HG03558 (cell line): Measurements from ENCODE around the gene ARHGAP8.
"Not testable (repeated sequence)": the region's sequence is repeated elsewhere in the genome, so short reads cannot be mapped to it uniquely, and the experiment has no call there.

ENCODE experiments used
- ATAC-seq: cut with Tn5 transposase; IDR thresholded peaks from one replicate; pipeline ENCODE4 v1.9.1; 2021; ENCODE audit warnings: moderate number of reproducible peaks; ENCODE audit not compliant: unreplicated experiment; ENCODE audit errors: extremely low read depth

ARHGAP8 gene

DNA sequence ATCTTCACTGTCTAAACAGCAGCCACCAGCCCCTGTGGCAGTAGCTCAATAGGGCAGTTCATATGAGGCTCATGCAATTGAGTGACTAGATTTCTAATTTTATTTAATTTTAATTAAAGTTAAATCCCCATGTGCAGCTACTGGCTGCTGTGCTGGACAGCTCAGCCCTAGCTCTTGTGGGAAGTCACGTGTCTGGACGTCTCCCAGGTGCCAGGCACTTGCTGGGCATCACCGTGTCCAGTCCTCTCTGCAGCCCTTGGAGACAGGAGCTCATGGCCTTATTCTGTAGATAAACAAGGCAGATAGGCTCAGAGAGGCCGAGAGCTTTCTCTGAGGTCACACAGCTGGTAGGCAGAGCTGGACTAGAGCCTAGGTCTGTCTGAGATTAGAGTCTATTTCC is 95.0 kb downstream of the ARHGAP8 start:
- ATAC-seq, result no peak

DNA sequence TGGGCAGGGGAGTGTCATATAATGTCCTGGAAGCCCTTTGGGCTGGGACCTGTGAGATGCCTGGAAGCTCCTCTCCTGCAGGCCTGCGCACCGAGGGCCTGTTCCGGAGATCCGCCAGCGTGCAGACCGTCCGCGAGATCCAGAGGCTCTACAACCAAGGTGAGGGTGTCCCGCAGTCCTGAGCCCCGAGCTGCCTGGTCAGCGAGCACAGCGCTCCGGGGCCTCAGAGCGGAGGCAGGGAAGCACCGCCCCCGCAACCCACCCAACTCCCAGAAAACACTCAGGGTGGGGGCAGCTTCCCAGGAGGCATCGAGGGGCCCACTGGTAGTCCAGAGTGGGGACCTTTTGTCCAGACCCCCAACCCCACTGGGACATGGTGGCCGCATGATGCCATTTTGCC is 95.5 kb downstream of the ARHGAP8 start:
- ATAC-seq, result no peak

DNA sequence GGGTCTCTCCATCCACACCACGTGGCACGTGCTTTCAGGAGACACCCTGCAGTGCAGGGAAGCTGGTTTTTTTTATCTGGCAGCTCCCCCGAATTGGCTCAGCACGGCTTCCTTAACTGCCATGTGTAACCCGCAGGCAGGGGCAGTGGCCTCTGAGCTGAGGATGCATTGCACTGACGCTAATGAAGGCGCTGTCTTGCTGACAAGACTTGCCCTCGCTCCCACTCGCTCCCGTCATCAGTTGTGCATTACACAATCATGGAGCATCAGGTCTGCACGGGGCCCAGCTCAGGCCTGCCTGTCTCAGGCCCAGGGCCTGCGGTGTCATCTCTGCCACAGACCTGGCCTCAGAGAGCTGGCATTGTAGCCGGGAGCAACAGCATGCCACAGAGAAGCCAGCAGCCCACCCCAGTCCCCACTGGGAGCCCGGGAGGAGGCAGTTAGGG is 95.9 kb downstream of the ARHGAP8 start:
- ATAC-seq, result no peak

DNA sequence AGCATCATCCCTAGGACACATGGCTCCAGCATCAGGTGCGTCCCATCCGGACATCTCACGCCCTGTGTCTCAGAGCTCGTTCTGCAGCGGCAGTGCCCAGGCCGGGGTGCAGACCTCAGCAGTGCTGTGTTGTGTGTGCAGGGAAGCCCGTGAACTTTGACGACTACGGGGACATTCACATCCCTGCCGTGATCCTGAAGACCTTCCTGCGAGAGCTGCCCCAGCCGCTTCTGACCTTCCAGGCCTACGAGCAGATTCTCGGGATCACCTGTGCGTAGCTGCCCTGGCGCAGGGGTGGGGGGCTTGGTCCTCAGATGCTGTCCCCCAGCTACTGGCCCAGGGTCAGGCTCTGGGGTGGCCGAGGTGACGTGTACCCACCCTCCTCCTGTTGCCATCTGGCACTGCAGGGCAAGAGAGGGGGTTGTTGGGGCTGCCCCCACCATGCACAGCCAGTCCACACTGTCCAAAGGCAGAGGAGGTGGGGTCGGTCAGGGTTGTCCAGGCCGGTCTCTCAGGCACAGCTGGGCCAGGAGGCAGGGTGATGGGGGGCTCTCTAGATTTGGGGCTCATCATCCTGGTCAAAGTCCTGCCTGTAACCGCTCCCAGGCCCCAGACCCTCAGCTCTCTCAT is 96.5 kb downstream of the ARHGAP8 start:
- ATAC-seq, result no peak

DNA sequence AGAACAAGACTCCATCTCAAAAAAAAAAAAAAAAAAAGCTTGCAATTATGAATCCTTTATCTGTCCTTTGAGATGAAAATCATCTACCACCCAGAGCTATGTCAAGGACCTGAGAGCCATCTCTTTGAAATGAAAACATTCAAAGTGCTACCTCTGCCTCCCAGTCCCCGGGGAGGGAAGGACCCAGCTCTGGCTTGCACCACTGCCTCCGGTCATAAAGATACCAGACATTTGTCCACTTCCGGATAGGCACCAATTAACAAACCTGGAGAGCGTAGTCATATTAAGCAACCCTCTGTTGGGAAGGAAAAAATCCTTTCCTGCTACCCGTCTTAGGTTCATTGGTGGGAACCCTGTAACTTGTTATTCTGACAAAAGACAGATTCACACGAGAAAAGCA is 98.6 kb downstream of the ARHGAP8 start:
- no peak for ATAC-seq

DNA sequence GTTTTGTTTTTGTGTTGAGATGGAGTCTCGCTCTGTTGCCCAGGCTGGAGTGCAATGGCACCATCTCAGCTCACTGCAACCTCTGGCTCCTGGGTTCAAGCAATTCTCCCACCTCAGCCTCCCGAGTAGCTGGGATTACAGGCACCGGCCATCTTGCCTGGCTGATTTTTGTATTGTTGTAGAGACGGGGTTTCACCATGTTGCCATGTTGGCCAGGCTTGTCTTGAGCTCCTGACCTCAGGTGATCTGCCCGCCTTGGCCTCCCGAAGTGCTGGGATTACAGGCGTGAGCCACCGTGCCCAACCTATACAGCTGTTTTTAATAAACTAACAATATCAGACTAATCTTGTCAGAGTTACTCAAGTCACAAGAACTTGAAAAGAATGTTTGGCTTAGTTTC is 102.3 kb downstream of the ARHGAP8 start:
- not testable (repeated sequence) for ATAC-seq

DNA sequence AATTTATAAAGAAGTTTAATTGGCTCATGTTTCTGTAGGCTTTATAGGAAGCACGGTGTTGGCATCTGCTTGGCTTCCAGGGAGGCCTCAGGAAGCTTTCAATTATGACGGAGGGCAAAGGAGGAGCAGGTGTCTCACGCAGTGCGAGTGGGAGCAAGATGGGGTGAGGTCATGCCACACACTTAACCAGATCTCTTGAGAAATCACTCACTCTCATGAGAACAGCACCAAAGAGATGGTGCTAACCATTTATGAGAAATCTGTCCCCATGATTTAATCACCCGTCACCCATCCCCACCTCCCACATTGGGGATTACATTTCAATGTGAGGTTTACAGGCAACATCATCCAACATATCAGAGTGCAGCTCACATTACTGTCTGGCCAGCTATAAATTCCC is 103.5 kb downstream of the ARHGAP8 start:
- ATAC-seq, result no peak

DNA sequence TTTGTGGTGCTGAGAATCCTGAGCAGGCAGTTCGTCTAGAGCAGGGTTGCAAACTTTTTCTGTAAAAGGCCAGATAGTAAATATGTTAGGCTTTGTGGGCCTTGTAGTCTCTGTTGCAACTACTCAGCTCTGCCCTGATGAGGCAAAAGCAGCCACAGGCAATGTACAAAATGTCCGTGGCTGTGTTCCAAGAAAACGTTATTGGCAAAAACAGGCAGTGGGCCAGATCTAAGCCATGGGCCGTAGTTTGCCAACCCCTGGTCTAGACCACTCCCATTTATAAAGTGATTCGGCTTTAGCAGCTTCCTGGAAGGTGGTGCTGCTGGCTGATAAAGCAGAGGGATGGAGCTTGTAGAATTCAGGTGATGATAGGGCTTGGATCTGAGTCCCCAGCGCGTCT is 106.4 kb downstream of the ARHGAP8 start:
- not testable (repeated sequence) for ATAC-seq

DNA sequence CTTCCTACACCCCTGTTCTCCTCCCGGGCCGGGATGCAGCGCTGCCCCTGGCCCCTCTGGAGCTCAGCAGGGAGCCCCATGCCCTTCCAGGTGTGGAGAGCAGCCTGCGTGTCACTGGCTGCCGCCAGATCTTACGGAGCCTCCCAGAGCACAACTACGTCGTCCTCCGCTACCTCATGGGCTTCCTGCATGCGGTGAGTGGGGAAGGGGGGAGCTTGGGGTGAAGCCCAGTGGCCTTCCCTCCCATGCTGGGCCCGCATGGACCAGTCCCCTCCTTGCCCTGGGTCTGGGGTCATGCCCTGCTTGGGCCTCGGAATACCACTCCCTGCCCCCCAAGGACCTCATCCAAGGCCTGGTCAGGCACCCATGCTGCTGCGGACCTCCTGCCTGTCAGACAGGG is 107.3 kb downstream of the ARHGAP8 start:
- ATAC-seq, result no peak

DNA sequence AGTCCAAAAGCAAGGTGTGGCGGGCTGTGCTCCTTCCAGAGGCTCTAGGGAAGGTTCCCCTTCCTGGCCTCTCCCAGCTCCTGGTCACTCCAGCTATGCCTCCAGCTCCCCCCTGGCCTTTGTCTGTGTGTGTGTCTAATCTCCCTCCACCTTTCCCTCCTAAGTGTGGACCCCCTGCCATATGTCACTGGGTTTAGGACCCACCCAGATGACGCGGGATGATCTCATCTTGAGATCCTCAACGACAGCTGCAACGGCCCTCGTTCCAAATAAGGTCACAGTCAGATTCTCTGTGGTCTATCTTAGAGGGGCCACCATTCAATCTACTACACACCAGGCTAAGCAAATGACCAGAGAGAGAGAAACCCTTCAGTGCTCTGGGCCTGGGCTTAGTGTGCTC is 107.9 kb downstream of the ARHGAP8 start:
- no peak for ATAC-seq

DNA sequence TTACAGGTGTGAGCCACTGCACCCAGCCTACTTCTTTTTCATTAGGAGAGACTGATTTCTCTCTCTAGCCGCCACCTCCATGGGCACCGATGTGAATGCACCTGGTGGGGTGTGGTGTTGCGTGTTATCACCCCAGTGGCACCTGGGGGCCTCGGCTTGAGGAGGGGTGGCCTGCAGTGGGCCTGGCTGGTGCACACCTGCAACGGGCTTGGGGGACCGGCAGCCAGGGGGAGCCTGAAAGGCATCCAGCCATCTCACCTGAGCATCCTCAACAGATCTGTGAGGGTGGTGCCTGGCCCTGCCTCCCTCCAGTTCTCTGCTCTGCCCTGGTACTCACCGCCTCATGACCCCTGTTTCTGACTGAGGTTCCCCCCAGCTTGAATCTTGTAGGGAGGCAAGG is 108.9 kb downstream of the ARHGAP8 start:
- ATAC-seq, result no peak

DNA sequence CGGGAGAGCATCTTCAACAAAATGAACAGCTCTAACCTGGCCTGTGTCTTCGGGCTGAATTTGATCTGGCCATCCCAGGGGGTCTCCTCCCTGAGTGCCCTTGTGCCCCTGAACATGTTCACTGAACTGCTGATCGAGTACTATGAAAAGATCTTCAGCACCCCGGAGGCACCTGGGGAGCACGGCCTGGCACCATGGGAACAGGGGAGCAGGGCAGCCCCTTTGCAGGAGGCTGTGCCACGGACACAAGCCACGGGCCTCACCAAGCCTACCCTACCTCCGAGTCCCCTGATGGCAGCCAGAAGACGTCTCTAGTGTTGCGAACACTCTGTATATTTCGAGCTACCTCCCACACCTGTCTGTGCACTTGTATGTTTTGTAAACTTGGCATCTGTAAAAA is 109.9 kb downstream of the ARHGAP8 start:
- no peak for ATAC-seq

DNA sequence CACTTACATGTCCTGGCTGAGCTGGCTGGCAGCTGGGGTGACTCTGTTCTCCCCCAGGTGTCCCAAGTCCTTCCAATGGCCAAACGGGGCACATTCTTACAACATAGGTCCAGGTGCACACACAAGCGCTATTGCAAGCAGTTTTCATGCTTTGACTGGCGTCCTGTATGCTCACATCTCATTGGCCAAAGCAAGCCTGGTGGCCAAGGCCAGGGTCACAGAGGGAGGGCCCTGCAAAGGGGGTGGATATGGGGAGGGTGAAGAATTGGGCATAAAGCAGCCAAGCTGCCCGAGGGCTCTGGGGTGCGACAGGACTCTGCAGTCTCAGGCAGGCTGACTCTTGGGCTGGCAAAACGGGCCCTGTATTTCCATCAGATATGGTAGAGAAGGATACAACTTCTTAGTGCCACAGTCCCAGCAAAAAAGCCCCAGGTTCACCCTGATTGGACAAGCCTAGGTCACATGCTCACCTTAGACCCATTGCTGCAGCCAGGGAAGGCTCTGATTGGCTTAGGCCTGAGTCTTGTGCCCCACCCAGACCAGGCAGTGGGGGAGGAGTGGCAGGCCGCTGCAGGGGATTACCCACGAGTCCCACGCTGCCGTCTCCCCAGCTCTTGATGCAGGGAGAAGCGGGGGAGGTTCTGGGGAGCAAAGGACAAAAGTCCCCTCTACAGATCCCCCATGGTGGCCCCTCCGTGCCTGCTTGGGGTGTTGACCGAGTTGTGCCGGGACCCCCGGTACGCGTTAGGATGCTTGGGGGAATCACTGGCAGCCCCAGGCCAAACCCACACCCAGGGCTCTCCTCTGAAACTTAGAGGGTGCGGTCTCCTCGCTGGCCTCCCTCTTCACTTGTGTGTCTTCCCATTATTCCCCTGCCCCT is 110.8 kb downstream of the ARHGAP8 start:
- no peak for ATAC-seq

DNA sequence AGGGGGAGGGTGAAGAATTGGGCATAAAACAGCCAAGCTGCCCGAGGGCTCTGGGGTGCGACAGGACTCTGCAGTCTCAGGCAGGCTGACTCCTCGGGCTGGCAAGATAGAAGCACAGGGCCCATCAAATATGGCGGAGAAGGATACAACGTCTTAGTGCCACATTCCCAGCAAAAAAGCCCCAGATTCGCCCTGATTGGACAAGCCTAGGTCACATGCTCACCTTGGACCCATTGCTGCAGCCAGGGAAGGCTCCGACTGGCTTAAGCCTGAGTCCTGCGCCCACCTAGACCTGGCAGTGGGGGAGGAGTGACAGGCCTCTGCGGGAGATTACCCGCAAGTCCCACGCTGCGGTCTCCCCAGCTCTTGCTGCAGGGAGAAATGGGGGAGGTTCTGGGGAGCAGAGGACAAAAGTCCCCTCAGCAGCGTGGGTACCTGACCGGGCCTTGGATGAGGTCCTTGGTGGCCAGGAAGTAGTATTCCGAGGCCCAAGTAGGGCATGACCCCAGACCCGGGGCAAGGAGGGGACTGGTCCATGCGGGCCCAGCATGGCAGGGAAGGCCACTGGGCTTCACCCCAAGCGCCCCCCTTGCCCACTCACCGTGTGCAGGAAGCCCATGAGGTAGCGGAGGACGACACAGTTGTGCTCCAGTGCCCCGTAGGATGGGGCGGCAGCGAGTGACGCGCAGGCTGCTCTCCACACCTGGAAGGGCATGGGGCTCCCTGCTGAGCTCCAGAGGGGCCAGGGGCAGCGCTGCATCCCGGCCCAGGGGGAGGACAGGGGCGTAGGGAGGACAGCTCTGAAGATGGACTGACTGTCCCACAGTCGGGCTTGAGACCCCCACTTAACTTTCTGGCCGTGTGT is 113.0 kb downstream of the ARHGAP8 start:
- no peak for ATAC-seq

DNA sequence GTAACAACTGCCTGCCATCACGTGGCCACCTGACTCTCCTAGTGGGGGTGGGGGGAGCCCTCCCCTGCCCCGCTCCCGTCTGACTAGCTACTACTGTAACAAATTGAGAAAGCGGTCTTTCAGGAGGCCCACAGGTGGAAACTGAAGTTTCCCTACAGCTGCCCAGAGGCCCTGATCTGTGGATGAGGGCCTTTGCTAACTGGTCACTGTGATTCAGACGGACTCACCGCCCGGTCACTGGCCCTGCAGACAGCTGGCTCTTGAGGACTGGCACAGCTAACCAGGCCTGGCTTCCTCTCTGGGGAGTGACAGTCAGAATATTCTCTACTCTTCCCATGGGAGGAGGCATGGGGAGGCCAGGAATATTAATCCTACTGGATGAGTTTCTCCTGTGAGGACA is 116.8 kb downstream of the ARHGAP8 start:
- no peak for ATAC-seq

DNA sequence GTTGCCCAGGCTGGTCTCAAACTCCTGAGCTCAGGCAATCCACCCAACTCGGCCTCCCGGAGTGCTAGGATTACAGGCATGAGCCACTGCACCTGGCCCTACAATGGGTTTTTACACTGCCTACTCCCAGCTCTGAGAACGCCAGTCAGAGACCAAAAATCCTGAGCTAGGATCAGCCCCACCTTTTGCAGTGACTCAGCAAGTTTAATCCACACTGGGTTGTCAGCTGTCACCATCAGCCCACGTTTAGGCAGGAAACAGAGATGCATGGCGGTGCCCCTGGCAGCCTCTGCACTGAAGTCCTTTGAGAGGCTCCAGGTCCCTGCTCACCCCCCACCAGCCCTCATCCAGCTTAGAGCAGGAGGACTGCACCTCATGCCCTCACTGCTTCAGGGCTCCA is 117.6 kb downstream of the ARHGAP8 start:
- no peak for ATAC-seq

DNA sequence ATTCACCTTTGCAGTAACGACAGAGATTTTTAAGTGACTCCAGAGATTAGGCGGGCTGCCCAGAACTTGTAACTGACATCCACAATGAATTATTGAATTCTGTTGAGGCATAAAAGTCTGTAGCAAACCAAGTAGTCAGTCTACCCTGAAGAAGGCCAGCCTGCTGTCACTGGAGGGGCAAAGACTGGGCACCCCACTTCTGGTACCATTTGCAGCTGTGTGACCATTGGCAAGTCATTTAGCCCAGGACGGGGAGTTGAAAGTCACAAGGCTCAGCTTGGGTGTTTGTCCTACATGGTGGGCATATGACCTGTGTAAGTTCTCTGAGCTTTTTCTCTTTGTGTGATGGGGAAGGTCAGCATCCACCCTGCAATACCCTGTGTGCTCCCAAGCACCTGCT is 119.4 kb downstream of the ARHGAP8 start:
- no peak for ATAC-seq

DNA sequence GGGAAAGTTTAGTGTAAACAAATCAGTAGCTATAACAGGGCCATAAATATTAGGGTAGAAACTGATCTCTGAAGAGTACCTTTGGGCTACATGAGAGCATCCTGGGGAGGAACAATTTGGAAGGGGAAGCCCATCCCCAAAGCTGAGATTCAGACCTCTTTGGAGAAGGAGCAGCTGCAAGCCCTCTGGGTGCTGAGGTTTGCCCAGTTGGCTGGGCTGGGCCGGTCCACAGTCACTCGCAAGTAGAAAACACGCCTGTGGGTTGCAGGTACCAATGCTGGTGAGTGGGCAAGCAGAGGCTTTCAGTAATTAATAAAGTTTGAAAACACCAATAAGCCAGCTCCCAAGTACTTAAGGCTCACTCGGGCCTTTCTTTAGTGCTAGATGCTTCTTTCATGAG is 124.5 kb downstream of the ARHGAP8 start:
- no peak for ATAC-seq

DNA sequence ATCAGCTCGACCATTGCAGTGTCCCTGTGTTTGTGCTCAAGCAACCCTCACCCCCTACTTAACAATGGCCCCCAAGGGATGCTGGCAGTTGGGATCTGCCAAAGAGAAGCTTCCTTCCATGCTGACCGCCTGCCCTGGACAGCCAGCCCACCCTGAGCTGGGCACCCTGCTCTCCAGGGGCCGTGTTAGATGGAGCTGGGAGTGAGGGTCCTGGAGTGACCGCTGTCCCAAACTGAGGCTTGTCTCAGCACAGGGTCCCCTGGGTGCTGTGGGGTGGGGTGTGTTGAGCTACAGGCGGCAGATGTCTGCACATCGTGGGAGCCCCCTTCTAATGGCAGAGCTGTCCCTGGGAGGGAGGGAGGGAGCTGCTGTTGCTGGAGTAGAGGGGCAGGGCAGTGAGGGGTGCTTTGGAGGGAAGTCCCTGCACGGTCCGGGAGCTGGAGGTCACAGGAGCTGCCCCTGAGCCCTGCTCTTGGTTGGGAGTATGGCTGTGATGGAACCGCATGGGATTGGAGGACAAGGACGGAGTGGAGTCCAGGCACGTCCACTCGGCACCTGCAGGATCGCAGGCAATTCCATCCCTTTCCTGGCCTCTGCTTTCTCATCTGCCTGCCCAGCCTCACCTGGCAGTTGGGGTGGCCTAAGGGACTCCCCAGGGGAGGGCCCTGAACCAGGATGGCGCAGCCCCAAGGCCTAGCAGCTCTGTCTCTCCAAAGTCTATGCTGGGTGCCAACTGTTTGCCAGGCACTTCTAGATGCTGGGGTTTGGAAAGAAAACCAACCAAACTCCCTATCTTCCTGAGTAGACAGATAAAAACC is 126.3 kb downstream of the ARHGAP8 start:
- no peak for ATAC-seq

DNA sequence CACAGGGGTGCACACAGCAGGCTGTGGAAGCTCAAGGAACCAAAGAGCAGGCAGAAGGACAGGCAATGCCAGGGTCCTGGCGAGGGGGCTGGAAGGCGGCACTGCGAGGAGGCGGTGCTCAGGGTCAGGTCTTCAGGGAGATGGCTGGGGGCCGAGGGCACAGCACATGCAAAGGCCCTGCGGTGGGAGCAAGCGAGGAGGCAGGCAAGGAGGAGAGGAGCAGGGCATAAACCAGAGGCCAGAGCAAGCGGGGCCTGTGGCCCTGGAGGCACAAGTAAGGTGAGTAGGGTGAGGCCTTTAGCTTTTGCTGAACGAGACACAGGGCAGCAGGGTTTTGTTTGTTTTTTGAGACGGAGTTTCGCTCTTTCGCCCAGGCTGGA is 126.9 kb downstream of the ARHGAP8 start:
- no peak for ATAC-seq
